Endometrial microvascular endothelial cells (primary cell): ENCODE measurements around the gene GALNT2. TPM values are rescaled to one million over a fixed set of nuclear protein-coding genes. Genes with fewer than 3 reads are reported as not detected.

Experiments used
- in situ Hi-C: cut with HindIII; loops from 2 replicates; pipeline ENCODE4 v1.10.0; 2017; ENCODE audit warnings: low sequenced_read_pairs, low pct_unique_long_range_greater_than_20kb; ENCODE audit errors: inconsistent ontology term
- total RNA-seq: library from RNA; depleted of rRNA; stranded (reverse); fragments of >200 nt; gene quantifications from one replicate; pipeline ENCODE4 v1.2.3, GENCODE V29; 2015; ENCODE audit errors: inconsistent ontology term

GALNT2 gene
- total RNA-seq, 1 donor from 2014 or later = 69.2 TPM

- in situ Hi-C loops = no loop called here
Measured at GRCh38 chr1:230228236-230228897, 161.3 kb downstream of the GALNT2 start.

GRCh38 chr1:230230273-230230672 lies 163.2 kb downstream of the GALNT2 start:
- in situ Hi-C loops = no loop called here

GRCh38 chr1:230230948-230231773 lies 164.1 kb downstream of the GALNT2 start:
- in situ Hi-C loops = no loop called here

- in situ Hi-C loops = no loop called here
Measured at GRCh38 chr1:230231774-230232145, 164.7 kb downstream of the GALNT2 start.

- in situ Hi-C loops = no loop called here
Measured at GRCh38 chr1:230232371-230232771, 165.3 kb downstream of the GALNT2 start.

DNA sequence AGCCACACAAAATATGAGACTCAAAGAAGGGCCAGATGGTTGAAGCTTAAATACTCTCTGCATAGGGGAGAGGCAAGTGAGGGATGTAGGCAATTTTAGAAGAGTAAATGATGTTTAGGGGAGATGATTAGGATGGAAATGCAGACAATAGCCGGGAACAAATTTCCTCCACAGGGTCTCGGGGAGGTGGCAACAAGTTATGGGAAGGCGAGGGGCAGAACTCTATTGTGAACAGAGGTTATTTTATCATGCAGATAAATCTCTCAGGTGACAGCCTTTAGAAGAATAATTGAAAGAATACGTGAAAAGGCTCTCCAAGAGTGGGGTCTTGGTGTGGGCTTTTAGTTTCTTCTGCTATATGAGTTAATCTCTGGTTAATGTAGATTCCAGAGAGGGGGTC lies 166.7 kb downstream of the GALNT2 start:
- in situ Hi-C loops = no loop called here

GRCh38 chr1:230235876-230236275 lies 168.8 kb downstream of the GALNT2 start:
- in situ Hi-C loops = no loop called here

GRCh38 chr1:230236301-230237008 lies 169.4 kb downstream of the GALNT2 start:
- in situ Hi-C loops = no loop called here

DNA sequence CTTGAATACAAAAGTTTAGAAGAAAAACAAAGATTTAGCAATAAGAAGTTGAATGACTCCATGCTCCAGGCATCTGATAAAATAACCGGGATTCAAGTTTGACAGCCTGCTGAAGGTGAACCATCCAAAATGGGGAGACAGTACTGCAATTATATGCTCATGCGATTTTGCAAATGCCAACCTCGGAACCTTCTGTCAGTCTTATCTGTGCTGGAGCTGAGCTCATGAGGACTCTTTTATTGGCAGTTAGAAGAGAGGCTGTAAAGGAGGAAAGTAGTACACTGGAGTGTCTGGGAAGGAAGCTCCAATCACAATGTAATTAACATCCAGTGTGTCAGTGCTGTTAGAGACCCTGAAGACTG lies 170.0 kb downstream of the GALNT2 start:
- in situ Hi-C loops = no loop called here

DNA sequence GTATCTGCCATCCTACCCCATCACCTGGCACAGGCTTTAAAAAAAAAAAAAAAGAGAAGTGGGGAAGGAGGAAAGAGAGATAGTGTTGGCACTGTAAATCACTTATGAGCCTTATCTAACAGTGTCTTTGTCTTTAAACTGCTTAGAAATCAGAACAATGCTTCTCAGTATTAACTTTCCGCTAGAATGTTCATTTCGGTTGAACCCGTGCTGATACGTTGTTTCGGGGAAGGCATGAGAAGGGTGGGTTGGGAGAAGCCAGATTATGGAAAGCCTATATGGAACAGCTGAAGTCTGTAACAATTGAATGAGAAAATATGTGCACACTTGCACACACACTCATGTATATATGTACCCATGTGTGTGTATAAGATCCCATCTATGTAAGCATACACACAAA lies 170.8 kb downstream of the GALNT2 start:
- in situ Hi-C loops = no loop called here

- in situ Hi-C loops = no loop called here
Measured at GRCh38 chr1:230240446-230241086, 173.5 kb downstream of the GALNT2 start.

DNA sequence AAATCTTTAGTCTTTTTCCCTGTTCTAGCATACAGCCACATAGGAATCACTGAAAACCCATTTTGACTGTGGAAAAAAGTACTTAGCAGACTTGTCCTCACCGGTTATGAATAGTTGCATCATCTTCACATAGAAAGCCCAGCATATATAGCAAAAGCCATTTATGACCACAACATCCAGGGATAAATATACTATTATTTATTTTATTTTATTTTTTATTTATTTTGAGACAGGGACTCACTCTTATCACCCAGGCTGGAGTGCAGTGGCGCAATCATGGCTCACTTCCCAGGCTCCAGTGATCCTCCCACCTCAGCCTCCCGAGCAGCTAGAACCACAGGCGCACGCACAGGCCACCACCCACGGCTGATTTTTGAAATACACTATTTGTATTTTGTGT lies 175.3 kb downstream of the GALNT2 start:
- in situ Hi-C loops = no loop called here

DNA sequence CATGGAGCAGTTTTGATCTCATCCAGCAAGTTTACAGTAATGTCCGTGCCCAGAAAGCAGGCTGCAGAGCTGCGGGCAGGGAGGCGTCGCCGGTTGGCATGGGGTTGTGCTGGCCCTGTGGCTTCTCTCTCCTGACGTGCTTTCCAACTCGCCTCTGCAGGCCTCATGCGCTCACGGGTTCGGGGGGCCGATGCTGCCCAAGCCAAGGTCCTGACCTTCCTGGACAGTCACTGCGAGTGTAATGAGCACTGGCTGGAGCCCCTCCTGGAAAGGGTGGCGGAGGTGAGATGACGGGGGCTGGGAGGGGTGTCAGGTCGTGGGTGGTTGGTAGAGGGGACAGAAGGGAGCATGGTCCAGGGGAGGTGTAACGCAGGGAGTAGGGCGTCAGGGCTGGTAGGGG lies 176.1 kb downstream of the GALNT2 start:
- in situ Hi-C loops = no loop called here

- in situ Hi-C loops = no loop called here
Measured at GRCh38 chr1:230243583-230244353, 176.7 kb downstream of the GALNT2 start.

DNA sequence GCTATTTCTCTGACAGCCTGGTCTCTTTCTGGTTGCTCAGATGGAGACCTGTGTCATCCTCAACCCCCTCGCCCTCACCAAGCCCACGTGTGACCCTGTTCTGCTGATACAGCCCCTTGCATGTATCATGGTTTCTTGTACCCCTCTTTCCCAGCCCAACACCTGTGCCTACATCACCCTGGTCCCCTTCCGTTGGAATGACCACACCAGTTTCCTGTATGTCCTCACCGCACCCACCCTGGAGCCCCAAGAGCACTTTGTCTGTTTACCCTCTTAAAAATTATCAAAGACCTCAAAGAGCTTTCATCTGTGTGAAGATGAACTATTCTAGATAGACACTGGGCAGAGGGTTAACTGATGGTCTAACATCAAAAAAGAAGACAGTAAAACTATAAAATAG lies 179.5 kb downstream of the GALNT2 start:
- in situ Hi-C loops = no loop called here

DNA sequence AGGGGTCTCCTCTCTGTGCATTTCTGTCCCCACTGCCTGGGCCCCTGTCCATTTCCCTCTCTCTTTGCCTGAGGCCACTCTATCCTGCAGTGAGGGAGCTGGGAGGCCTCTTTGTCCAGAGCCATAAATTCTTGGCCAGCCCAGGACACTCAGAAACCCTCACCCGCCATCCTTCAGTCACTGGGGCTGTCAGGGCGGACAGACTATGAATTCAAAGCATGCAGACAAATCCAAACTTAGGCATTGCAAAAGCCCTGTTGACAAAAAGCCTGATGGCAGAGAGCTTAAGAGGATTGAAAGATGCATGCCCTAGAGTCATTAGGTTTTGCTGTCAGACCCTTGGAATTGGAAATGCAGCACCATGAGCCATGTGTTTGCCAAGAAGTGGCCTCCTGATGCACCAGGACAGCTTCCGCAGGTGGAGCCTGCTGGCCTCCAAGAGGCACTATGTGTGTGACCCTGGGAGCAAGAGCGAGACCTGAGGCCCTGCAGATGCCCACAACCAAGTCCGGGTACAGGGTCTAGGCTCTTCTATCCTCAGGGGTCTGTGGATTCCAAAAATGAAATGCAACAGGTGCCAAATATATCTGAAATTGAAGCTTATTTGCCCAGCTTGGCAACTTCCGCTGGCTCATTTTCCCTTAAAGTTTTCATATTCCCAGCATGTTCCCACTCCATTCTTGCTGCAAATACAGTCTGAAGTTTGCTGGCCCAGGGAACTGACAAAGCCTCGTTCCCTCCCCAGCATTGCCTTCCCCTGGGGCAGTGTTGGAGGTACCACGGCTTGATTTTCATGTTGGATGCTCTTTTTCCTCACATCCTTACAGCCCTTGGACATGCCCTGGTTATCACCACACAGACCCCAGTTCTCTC lies 181.2 kb downstream of the GALNT2 start:
- in situ Hi-C loops = no loop called here

GRCh38 chr1:230248889-230249270 lies 181.8 kb downstream of the GALNT2 start:
- in situ Hi-C loops = no loop called here
